GM21786 (cell line): ENCODE measurements around the gene DSCAML1.

Source experiments
- ATAC-seq: cut with Tn5 transposase; IDR thresholded peaks from one replicate; pipeline ENCODE4 v1.9.1; 2021; ENCODE audit not compliant: unreplicated experiment

Gene DSCAML1

DNA sequence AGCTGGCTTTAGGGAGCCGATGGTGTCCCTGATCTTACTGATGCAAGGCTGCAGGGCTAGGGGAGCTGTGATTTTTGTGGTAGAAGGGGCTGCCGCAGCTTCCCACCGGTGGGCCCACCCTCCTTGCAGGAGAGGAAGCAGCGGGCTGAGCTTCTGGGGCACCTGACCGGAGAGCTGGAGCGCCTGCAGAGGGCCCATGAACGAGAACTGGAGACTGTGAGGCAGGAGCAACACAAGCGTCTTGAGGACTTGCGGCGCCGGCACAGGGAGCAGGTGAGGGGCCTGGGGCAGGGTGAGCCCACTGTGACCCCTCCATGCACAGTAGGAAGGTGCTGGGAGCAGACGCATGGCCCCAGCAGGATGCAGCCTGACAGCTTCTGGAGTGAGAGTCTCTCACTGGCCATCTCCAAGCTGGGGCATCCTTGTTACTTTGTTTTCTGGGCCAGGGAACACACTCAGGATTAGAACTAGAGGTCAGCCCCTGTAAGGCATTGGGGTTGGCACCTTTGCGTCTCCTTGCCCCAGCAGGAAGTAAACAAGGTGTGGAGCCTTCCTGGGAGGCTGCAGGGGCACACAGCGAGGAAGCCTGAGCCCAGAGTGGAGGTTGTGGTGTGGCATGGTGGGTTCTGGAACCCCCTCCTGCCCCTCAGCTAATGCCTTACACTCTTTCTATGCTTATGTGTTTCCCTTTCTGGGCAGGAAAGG is 402.6 kb downstream of the DSCAML1 start:
- no peak for ATAC-seq

DNA sequence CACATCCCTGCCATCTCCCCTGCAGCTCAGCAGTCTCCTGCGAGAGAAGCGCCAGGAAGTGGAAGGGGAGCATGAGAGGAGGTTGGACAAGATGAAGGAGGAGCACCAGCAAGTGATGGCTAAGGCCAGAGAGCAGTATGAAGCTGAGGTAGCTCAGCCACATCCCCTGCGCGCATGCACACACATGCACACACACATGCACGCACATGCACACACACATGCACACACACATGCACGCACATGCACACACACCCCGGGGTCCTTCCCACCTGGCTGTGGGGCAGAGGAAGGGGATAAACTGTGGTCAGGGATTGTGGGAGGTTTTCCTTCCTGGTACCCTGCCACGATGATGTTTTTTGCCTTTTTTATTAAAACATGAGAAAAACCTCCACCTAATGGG is 404.0 kb downstream of the DSCAML1 start:
- no peak for ATAC-seq

DNA sequence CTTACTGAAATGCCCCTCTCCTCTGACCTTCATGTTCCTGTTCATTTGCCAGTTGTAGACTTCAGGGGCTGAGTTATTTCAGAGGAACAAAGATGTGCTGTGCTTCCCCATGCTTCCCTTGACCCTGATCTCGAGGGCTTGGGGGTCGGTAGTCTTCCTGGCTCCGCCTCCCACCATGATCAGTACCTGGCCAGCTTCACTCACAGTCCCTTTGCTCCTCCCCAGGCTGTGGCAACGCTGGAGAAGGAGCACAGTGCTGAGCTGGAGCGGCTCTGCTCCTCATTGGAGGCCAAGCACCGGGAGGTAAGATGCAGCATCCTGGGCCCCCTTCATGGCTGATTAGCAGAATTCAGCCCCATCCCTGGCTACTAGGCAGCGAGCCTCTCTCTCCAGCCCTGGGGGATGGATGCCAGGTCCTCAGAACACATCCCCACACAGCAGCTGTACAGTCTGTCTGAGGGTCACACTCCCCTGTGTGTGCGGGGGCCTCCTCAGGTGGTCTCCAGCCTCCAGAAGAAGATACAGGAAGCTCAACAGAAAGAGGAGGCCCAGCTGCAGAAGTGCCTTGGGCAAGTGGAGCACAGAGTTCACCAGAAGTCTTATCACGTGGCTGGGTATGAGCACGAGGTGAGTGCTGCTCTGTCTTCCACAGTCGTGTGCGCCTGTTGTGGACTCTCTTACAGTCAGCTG is 404.9 kb downstream of the DSCAML1 start:
- ATAC-seq = no peak

DNA sequence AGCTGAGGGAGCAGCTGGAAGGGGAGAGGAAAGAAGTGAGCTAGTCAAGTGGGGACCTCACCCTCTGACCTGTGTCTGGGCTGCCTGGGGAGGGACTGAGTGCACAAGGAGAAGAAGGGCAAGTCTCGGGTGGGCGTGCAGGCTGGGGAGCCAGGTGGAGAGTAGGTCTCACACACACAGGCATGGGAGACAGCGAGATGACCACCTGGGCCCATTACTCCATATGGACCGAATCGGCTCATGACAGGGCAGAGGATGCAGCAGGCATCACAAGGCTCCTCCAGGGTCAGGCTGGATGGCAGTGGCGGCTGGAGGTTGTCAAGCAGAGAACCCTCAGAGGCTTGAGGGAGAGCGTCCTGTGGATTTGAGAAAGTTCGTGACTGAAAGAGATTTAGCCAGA is 405.8 kb downstream of the DSCAML1 start:
- no peak for ATAC-seq

DNA sequence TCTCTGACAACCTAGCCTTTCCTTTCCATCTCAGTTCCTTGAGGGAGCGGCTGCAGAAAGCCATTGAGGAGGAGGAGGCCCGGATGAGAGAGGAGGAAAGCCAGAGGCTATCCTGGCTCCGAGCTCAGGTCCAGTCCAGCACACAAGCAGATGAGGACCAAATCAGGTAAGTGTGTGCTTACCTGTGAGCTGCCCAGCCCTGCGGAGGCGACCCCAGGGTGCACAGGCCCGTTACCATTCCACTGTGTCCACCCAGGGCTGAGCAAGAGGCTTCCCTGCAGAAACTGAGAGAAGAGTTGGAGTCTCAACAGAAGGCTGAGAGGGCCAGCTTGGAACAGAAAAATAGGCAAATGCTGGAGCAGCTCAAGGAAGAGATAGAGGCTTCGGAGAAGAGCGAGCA is 406.3 kb downstream of the DSCAML1 start:
- no peak for ATAC-seq

DNA sequence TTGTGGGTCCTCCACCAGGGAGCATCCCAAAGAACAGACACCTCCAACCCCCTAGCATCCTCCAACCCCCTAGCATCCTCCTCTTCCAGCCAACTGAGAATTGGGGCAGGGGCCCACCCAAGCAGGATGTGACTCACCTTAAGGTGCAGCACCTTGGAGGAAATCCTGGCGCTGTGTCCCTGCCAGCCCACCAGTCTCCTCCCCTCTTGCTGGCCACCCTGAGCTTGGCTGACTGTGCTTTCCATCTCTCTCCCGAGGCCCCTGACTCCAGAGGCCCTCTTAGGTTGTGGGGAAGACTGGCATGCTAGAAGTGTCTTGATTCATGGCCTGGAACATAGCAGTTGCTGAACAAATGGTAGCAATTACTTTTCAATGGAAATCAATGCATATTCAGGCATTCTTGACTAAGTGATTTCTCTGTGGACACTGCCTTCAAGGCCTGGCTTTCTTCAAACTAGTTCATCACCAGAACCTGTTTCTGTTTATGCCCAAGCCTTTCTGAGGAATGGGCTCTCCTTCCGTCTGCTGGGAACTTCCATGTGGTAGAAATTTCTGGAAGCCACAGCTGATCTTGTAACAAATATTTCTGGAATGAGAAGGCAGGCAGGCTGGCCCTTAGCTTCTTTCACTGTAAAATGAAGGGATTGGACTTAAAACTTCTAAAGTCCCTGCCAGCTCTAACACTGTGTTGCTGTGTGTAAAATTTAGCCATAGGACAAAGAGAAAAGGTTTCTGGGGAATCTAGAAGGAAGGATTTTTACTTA is 408.8 kb downstream of the DSCAML1 start:
- ATAC-seq = no peak

DNA sequence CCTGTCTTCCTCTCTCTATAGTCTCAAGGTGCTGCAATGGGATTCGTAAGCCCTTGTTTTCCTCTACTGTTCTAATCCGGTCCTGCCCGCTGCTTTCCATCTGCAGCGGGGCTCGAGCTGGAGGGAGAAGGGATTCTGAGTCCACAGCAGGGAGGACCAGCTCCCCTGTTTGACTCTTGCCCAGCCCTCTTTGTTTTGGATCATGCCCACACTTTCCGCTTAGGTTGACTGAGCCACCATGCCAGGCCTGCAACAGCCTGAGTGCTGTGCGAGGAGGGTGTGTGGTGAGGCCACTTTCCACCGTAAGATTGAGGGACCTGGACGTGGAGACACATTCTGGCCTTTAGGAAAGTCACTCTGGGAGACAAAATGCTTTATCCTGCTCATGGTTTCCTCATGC is 411.1 kb downstream of the DSCAML1 start:
- no peak for ATAC-seq

DNA sequence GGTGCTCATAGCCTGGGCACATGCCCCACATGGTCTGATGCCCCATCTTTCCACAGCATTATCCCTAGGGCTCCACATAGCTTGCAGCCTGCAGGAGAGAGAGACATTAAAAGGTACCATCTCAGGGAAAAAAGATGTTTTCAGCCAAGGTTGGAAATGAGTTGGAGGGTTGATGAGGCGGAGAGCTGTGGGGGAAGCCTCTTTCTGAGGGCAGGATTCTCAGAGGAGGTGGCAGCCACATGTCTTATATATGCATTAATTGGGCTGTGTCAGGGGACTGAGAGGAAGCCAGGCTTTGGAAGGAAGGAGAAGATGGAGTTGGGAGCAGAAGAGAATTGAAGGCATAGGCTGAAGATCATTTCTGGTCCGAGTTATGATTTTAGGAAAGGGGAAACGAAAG is 411.5 kb downstream of the DSCAML1 start:
- ATAC-seq = no peak

DNA sequence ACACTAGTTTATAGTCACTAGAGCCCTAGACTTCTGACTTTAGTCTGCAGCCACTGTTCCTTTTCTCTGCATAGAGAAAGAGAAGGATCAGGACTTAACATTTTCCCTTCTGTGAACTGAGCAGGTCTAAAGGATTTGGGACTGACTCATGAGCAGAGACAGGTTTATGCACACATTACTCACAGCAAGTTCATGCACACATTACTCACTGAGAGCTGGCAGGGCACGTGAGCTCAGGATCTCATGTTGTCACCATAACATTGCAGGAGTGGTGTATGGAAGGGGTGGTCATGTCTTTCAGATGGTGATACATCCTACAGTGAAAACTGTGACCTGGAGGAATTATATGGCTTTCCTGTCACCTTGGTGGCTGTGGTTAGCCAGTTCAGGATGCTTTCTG is 413.0 kb downstream of the DSCAML1 start:
- no peak for ATAC-seq

DNA sequence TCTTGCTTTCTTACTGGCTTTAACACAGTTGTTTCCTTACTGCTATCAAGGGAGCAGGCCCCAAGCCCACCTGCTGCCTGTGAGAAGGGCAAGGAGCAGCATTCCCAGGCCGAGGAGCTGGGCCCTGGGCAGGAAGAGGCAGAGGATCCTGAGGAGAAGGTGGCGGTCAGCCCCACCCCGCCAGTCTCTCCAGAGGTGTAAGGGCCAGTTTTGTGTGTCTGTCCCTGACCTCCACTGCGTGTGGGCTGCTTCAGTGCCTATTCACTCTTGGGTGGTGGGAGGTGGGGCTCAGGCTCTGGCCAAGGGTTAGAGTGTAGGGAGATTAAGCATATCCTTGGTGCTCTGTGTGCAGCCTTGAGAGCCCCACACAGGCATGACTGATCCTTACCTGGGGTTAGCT is 414.3 kb downstream of the DSCAML1 start:
- no peak for ATAC-seq

DNA sequence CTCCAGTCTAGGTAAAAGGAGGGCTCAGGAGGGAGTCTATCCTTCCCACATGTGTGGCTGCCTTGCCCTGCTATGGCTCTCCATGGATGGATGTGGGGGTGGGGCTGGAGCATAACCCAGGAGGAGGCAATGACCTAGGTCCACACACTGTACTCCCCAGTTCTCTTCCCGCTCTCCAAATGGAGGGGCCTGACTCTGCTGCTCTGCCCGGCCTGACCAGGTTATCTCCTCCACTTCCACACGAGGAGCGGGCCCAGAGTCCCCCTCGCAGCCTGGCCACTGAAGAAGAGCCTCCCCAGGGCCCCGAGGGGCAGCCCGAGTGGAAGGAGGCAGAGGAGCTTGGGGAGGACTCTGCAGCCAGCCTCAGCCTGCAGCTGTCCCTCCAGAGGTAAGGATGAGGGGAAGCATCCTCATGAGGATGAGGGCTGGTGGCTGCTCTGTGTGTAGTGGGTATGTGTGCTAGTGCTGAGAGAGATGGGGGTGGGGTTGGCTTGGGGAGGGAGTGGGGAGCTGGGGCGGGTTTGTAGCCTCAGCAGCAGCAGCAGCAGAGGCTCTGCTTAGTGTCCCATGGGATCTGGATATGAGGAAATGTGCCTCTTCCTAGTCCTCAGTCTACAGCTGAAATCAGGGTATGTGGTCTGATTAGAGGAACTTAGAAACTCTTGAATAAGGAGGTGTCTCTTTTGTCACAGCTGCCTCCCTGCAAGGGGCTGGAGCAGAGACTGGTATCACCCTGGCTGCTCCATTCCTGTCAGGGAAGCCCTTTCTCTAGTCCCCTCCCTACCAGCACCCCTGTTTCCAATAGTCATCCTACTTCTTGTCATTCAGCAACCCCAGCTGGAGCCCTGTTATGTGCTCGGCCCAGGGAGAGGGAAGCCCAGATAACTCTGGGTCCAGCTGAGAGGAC is 415.3 kb downstream of the DSCAML1 start:
- ATAC-seq = no peak

DNA sequence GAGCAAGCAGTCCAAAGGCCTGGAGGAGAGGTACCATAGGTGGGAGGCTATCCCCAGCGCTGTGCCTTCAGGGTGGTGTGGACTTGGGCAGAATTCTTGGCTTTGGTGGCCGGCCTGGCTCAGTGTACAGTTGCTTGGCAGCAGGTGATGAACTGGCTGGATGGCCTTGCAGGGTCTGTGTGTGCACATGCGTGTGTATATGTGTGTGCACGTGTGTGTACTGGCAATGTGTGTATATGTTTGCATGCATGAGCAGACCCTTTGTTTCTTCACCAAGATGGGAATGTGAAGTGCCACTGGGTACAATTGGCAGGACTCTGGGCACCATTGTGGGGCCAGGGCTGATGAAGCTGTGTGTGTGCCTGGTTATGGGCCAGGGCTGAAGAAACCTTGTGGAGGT is 416.3 kb downstream of the DSCAML1 start:
- ATAC-seq = no peak

DNA sequence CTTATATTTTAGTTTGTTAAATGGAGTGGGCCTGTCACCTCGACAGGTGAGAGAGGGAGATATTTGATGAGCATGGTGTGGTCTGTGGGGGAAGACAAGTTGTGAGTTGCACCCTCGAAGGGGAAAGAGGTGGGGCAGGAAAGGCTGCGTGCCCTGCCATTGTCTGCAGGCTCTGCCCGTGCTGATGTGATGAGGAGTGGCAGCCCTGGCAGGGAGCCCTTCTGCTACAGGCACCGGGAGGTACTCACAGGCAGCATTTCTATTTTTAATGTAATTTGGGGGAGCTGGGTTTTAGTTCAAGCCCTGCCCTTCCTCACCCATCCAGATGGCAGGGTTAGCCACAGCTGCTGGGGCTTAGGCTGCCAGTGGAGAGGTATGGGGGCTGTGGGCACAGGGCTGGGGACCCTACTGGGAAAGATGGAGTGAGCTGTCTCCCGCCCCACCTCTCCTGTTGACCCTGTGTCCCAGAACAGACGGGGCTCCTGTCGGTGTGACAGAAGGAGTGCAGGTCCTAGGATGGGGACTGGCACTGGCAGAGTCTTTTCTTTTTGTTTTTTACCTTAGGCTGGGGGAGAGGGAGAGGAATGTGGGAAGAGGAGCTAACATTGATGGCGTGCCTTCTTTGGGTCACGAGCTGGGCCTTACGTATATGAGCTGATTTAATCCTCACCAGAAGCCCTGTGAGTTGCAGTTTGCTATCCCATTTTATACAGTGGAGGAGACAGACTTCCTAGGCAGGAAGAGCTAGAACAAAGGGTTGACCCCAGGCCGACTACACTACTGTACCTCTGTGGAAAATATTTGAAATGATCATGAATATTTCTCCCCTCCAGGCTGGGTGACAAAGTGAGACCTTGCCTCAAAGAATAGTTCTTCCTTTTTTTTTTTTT is 417.8 kb downstream of the DSCAML1 start:
- no peak for ATAC-seq
